GM19328 (cell line): ENCODE measurements around the gene AARSD1.
"Not testable (repeated sequence)": the region's sequence is repeated elsewhere in the genome, so short reads cannot be mapped to it uniquely, and the experiment has no call there.

Experiments
- ATAC-seq: cut with Tn5 transposase; IDR thresholded peaks from one replicate; pipeline ENCODE4 v1.9.1; 2021; ENCODE audit warnings: mild to moderate bottlenecking, moderate library complexity; ENCODE audit not compliant: unreplicated experiment

Gene AARSD1

DNA sequence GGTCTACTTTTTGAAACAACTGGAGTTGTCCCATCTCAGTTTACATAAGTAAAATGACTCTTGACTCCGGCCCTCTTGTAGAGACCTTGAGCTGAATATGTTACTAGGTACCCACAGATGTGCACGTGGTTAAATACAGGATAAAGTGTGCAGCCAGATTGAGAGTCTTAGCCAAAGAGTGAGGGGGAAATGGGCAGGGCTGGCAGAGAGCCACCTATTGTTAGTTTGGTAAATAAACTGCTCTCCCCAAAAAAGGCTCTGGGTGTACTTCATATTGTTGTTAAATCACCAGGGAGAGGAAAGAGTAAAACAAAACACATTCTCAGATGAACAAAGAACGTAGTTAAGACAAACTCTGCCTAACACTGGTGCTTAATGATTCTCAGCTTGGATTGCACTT lies 43.3 kb downstream of the AARSD1 start:
- ATAC-seq: no peak

DNA sequence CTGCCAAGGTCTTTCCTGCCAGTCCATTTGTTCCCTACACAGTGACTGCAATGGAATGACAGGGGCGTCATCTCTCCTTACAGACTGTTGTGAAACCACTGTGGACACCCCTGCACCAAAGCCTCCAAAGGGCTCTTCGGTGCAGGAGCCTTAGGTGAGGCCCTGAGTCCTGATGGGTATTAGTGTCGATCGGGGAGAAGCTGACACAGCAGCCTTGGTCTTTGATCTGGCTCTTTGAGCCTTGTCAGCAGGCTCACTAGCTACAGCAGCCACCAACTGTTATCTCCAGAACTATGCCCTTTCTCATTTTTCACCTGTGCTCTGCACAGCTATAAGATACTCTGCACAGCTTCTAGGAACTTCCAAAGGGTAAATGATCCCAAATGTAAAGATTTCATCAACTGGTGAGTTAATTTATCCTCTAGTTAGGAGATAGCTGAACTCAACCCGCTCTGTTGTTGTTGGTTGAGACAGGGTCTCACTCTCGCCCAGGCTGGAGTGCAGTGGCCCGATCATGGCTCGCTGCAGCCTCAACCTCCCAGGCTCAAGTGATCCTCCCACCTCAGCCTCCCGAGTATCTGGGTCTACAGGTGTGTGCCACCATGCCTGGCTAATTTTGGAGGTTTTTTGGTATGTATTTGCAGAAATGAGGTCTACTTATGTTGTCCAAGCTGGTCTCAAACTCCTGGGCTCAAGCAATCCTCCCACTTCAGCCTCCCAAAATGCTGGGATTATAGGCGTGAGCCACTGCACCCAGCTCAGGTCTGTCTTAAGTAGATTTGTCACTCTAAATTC lies 44.0 kb downstream of the AARSD1 start:
- no peak for ATAC-seq

DNA sequence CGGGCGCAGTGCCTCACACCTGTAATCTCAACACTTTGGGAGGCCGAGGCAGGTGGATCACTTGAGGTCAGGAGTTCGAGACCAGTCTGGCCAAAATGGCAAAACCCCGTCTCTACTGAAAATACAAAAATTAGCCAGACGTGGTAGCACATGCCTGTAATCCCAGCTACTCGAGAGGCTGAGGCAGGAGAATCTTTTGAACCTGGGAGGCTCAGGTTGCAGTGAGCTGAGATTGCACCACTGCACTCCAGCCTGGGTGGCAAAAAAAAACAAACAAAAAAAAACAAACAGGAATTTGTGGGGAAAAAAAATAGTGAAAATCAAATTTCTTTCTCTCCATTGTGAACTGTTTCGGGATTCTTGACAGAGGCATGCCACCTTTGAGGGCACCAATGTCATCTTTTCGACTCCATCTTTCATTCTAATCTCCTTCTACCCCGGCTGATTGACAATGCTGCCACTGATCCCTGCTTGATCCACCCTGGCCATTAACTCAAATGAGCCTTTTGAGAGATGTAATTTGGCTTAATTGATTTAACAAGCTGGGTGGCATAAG lies 44.7 kb downstream of the AARSD1 start:
- ATAC-seq: not testable (repeated sequence)

DNA sequence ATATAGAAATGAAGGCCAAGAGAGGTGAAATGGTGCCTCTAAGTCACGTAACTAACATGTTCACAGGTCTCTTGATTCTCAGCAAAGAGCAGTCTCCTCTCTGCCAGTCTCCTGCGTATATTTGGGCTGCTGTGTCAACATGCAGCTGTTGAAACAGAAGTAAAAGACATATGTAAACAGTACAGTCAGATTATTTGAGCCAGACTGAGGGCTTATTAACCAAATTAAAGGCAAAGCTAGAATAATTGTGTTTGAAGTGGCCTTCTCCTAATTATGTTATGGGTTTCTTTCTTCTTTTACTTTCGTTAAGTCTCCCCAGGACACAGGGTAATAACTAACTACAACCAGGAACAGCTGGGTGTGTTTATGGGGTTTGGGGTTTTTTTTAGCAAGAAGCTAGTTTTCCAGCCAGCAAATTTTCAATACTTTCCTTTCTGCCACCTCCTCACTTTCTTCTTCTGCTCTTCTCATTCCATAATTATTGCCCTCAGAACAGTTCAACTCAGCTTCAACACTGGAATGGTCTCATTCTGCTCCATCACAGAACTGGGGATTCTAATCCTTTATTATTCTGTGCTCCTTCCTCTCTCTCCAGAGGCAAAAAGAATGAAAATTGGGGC lies 45.2 kb downstream of the AARSD1 start:
- ATAC-seq: no peak

DNA sequence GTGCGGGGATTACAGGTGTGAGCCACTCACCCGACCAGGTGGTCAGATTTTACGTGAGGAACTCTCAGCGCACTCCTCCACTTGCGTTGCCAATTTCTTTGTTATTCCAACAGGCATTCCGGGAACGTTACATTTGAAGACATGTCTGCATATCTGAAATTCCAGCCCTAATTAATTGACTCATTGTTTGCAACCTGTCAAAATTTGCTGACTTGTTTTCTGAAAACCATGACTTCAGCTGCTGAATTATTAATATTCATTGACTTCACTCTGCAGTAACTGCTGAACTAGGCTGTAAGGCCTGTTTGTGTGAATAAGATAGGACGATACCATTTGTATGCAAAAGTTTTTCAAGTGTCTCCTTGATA lies 47.0 kb downstream of the AARSD1 start:
- ATAC-seq: no peak

DNA sequence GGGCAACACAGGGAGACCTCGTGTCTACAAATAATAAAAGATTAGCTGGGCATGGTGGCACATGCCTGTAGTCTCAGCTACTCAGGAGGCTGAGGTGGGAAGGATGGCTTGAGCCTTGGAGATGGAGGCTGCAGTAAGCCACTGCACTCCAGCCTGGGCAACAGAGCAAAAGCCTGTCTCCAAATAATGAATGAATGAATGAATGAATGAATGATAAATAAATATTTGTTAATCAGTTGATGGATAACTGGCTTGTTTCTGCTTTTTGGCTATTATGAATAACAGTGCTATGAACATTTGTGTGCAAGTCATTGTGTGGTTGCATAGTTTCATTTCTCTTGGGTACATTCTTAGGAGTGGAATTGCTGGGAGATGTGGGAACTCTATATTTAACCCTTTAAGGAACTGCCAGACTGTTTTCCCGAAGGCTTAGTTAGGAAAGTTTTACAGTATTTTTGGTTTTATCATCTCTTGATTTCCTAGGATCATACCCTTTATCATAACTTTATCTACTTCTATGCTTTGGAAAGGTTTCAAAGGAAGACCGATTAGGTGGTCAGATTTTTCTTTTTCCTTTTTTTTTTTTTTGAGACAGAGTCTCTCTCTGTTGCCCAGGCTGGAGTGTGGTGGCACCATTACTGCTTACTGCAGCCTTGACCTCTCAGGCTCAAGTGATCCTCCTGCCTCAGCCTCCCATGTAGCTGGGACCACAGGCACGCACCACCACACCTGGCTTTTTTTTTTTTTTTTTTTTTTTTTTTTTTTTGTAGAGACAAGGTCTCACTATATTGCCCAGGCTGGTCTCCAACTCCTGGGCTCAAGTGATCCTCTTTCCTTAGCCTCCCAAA lies 47.6 kb downstream of the AARSD1 start:
- not testable (repeated sequence) for ATAC-seq

DNA sequence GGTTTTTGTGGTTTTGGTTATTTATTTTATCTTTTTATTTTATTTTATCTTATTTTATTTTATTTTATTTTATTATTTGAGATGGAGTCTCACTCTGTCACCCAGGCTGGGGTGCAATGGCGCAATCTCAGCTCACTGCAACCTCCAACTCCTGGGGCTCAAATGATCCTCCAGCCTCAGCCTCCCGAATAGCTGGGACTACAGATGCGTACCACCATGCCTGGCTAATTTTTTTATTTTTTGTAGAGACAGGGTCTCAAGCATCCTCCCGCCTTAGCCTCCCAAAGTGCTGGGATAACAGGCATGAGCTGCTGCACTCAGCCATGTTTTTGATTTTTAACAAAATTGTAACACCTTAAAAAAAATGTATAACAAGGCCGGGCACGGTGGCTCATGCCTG lies 49.0 kb downstream of the AARSD1 start:
- not testable (repeated sequence) for ATAC-seq

DNA sequence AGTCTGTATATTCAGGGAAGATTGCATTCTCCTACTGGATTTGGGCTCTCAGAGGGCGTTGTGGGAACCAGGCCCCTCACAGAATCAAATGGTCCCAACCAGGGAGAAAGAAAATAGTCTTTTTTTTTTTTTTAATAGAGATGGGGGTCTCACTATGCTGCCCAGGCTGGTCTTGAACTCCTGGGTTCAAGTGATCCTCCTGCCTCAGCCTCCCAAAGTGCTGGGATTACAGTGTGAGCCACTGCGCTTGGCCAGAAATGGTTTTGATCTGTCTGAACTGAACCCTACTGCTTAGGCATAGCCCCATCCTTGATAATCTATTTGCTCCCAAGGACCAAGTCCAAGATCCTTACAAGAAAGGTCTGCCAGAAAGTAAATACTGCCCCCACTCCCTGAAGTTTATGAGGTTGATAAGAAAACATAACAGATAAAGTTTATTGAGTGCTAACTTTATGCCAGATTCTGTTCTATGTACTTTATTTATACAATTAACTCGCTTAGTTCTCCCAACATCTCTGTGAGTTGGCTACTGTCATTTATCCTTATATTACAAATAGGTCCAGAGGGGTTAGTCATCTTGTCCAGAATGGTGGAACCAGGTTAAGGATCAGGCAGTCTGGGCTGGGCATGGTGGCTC lies 50.2 kb downstream of the AARSD1 start:
- no peak for ATAC-seq

DNA sequence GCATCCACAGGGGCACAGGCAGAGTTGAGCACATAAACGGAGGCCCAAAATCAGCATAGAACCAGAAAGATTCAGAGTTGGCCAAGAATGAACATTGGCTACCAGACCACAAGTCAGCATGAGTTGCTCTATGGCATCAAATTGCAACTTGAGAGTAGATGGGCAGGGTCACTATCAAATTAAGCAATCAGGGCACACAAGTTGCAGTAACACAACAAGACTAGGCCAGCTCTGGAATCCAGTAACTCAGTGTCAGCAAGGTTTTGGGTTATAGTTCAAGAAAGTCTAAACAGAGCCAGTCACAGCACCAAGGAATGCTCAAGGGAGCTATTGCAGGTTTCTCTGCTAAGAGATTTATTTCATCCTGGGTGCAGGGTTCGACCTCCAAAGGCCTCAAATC lies 50.7 kb downstream of the AARSD1 start:
- ATAC-seq: no peak

DNA sequence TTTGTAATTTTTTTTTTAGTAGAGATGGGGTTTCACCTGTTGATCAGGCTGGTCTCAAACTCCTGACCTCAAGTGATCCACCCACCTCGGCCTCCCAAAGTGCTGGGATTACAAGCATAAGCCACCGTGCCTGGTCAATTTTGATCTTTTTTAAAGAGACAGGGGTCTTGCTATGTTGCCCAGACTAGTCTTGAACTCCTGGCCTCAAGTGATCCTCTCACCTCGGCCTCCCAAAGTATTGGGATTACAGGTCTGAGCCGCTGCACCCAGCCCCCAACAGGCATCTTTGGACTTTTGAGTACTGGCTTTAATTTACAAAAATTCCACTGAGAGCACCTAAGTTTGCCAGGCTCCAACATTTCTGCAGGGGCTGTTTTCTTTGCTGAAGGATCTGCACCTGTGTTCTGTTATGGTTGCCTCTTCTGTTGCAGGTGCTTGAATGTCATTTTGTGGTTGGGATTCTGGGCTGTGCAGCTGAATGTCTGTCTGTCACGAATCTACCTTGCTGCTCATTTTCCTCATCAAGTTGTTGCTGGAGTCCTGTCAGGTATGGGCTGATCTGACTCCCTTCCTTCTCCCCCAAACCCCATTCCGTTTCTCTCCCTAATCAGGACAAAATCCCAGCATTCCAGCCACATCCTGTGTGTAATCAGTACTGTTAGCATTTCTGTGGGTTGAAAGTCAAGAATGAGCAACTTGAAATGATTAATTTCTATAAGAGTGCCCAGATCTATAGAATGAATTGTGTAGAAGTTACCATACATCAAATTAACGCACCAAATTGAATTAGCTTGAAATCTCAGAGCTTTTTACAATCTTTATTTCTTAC lies 55.2 kb downstream of the AARSD1 start:
- ATAC-seq: no peak

DNA sequence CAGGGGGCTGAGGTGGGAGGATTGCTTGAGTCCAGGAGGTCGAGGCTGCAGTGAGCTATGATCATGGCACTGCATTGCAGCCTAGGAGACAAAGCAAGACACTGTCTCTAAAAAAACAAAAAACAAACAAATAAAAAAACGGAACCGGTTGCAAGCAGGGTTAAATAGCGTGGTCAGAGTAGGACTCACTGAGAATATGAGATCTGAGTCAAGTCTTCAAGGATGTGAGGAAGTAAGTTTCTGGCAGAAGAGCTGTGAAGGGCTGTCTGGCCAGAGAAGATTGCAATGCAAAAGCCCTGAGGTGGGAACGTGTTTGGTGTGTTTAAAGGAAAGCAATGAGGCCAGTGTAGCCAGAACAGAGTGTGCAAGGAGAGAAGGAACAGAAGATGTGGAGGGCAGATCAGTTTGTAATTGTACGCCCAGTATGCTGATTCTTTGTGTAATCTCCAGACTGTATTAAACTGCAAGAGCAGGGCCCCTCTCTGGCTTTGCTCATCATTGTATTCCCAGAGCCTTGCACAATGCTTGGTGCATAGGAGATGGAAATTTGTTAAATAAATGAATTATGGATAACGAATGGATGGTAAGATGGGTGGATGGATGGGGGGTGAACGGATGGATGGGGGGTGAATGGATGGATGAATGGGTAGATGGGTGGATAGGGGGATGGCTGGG lies 57.3 kb downstream of the AARSD1 start:
- ATAC-seq: no peak

DNA sequence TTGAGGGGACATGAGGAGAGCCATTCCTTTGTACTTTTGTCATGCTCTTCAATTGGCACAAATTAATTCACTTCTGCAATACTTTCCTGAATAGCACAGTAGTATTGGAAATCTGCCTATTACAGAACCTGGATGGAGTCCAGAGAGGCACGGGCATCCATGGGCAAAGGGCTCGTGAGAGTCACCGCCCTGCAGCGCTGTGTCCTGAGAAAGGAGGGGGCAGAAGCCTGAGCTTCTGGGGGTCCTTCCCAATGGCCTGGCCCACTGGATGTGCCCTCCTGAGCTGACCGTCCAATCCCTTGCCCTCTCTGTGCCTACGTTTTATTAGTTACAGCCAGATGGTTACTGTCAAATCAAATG lies 60.2 kb downstream of the AARSD1 start:
- no peak for ATAC-seq

DNA sequence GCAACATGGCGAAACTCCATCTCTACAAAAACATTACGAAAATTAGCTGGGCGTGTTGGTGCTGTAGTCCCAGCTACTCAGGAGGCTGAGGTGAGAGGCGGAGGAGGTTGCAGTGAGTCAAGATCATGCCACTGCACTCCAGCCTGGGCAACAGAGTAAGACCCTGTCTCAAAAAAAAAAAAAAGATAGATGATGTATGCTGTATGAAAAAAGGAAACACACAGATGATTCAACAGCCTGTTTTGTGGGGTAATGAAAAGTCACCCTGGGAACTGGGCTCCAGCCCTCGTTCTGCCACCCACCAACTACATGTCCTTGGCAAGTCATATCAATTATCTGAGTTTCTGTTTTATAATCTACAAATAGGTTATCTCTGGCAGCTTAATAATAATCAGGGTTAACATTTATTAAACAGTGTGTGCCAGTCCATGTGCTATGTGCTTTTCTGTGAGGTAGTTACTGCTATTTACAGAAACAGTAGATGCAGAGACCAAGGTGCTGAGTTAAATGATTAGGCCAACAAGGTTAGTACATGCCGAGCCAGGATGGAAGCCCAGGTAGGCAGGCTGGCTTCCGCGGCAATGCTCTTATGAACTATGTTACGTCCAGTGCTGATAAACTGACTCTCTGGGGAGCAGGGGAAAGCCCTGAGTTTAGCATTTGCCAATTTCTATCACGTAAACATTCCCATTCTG lies 62.6 kb downstream of the AARSD1 start:
- no peak for ATAC-seq
